HG03103 (cell line): ENCODE data around the gene NR2C2.

ENCODE experiments used
- ATAC-seq: cut with Tn5 transposase; IDR thresholded peaks from one replicate; pipeline ENCODE4 v1.9.1; 2021; ENCODE audit warnings: low read depth; ENCODE audit not compliant: unreplicated experiment

The NR2C2 gene

GRCh38 chr3:15094187-15094875 is 146.9 kb downstream of the NR2C2 start:
- no peak for ATAC-seq

DNA sequence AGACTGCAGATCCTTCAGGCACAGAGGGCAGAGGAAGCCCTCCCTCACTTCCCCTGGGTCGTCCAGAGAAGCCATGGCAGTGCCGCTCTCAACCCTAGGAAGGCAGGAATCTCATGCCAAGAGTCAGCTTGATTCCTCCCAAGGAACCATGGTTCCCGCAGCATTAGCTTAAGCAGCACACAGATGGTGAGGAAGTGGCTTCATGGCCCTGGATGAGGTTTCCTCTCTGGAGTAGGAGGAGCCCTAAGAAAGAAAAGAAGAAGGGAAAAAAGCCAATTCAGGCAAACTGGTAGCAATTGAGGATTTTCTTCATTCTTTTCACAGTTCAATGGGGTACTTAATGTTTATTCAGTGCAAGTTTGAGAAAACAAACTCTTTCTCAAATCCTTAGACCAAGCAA is 148.7 kb downstream of the NR2C2 start:
- ATAC-seq = no peak

- ATAC-seq = no peak
Measured at GRCh38 chr3:15097891-15098290, 150.5 kb downstream of the NR2C2 start.
